Hepatocyte (in vitro differentiated cells): Measurements from ENCODE around the gene ZNF433.
"Not testable (repeated sequence)": the region's sequence is repeated elsewhere in the genome, so short reads cannot be mapped to it uniquely, and the experiment has no call there.

Source experiments
- EZH2 ChIP-seq: fragments of 200-600 bp; sonication (generic); IDR thresholded peaks from 2 replicates; pipeline ENCODE4 v1.6.1; 2016; ENCODE audit warnings: antibody characterized with exemption, mild to moderate bottlenecking, borderline replicate concordance
- TF ChIP-seq, protein P1 (sequence below): fragments of 200-600 bp; sonication (generic); IDR thresholded peaks from 2 replicates; pipeline ENCODE4 v1.5.1; 2016; ENCODE audit warnings: antibody characterized with exemption, mild to moderate bottlenecking; ENCODE audit not compliant: poor library complexity

DNA sequence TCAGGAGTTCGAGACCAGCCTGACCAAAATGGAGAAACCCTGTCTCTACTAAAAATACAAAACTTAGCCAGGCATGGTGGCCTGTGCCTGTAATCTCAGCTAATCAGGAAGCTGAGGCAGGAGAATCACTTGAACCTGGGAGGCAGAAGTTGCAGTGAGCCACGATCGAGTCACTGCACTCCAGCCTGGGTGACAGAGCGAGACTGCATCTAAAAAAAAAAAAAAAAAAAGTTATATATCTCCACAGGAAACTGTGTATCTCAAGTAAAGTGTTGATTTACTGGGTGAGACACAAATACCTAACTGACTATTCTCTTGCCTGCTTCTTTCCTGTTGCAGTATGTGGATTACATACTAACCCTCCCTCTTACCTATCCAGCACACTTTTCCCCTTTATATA lies 43.6 kb downstream of the ZNF433 start:
- TF ChIP-seq, protein P1, sequence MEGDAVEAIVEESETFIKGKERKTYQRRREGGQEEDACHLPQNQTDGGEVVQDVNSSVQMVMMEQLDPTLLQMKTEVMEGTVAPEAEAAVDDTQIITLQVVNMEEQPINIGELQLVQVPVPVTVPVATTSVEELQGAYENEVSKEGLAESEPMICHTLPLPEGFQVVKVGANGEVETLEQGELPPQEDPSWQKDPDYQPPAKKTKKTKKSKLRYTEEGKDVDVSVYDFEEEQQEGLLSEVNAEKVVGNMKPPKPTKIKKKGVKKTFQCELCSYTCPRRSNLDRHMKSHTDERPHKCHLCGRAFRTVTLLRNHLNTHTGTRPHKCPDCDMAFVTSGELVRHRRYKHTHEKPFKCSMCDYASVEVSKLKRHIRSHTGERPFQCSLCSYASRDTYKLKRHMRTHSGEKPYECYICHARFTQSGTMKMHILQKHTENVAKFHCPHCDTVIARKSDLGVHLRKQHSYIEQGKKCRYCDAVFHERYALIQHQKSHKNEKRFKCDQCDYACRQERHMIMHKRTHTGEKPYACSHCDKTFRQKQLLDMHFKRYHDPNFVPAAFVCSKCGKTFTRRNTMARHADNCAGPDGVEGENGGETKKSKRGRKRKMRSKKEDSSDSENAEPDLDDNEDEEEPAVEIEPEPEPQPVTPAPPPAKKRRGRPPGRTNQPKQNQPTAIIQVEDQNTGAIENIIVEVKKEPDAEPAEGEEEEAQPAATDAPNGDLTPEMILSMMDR, result not testable (repeated sequence)
- not testable (repeated sequence) for TF ChIP-seq EZH2
